Nephron (organoid): ENCODE measurements around the gene JPT2.

Experiments used
- H3K27ac Mint-ChIP-seq, 3 experiments: 2 replicates each; pipeline ENCODE4 v1.8.0; 2020; ENCODE audit warnings: mixed read lengths in 3 of 3, mild to moderate bottlenecking in 2 of 3, moderate library complexity in 1 of 3
- H3K27me3 Mint-ChIP-seq: 2 replicates; pipeline ENCODE4 v1.8.0; 2021; ENCODE audit warnings: low read depth, mild to moderate bottlenecking, moderate library complexity, mixed read lengths
- H3K36me3 Mint-ChIP-seq: 2 replicates; pipeline ENCODE4 v1.8.0; 2020; ENCODE audit warnings: low read depth, mixed read lengths
- H3K4me1 Mint-ChIP-seq: 2 replicates; pipeline ENCODE4 v1.8.0; 2020; ENCODE audit warnings: mixed read lengths
- H3K4me3 Mint-ChIP-seq, 3 experiments: 2 replicates each; pipeline ENCODE4 v1.8.0; 2020; ENCODE audit warnings: mild to moderate bottlenecking in 3 of 3, mixed read lengths in 3 of 3, moderate library complexity in 2 of 3
- H3K9me3 Mint-ChIP-seq: 2 replicates; pipeline ENCODE4 v1.8.0; 2020; ENCODE audit warnings: mixed read lengths
- TF ChIP-seq, protein P1 (sequence below), 3 experiments: fragments of 200-600 bp; sonication (generic); IDR thresholded peaks; one replicate each; pipeline ENCODE4 v1.5.0; 2021; ENCODE audit warnings: antibody characterized with exemption in 3 of 3; ENCODE audit not compliant: unreplicated experiment in 3 of 3

JPT2 gene

GRCh38 chr16:1657841-1658240 lies 20.2 kb upstream of the JPT2 start:
- H3K27ac Mint-ChIP-seq: no peak overlapping the region
- no peaks in the 10 kb centered on the region for H3K9me3 Mint-ChIP-seq
- TF ChIP-seq, protein P1, sequence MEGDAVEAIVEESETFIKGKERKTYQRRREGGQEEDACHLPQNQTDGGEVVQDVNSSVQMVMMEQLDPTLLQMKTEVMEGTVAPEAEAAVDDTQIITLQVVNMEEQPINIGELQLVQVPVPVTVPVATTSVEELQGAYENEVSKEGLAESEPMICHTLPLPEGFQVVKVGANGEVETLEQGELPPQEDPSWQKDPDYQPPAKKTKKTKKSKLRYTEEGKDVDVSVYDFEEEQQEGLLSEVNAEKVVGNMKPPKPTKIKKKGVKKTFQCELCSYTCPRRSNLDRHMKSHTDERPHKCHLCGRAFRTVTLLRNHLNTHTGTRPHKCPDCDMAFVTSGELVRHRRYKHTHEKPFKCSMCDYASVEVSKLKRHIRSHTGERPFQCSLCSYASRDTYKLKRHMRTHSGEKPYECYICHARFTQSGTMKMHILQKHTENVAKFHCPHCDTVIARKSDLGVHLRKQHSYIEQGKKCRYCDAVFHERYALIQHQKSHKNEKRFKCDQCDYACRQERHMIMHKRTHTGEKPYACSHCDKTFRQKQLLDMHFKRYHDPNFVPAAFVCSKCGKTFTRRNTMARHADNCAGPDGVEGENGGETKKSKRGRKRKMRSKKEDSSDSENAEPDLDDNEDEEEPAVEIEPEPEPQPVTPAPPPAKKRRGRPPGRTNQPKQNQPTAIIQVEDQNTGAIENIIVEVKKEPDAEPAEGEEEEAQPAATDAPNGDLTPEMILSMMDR (IDR thresholded peaks at IDR 0.05; ENCODE audit: unreplicated experiment in 3 of 3): no peak
- H3K4me3 Mint-ChIP-seq: no peak overlapping the region
- H3K4me1 Mint-ChIP-seq: no peaks in the 10 kb centered on the region
- peaks cover 46% of the 10 kb centered on the region for H3K36me3 Mint-ChIP-seq
- H3K27me3 Mint-ChIP-seq: no peaks in the 10 kb centered on the region

DNA sequence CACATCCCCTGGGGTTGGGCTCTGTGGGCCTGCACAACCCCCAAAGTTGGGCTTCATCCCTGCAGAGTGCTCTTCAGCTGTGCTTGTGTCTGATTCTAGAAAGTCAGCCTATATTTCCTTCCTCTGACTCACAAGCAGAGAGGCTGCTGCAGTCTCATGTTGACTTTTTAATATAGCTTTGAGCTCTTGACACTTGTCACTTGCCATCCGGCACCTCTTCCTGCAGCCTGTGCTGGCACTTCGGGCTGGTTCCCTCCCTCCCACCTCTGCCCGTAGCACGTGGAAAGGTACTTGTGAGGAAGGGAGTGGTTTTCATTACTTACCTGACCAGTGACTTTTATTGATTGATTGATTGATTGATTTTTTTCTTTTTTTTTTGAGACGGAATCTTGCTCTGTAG lies 19.0 kb upstream of the JPT2 start:
- H3K4me1 Mint-ChIP-seq: no peaks in the 10 kb centered on the region
- no peaks in the 10 kb centered on the region for H3K27me3 Mint-ChIP-seq
- no peak overlapping the region for H3K4me3 Mint-ChIP-seq
- no peaks in the 10 kb centered on the region for H3K9me3 Mint-ChIP-seq
- TF ChIP-seq, protein P1 (IDR thresholded peaks at IDR 0.05; ENCODE audit: unreplicated experiment in 3 of 3): no peak
- no peak overlapping the region for H3K27ac Mint-ChIP-seq
- H3K36me3 Mint-ChIP-seq: peaks cover 53% of the 10 kb centered on the region

- Mint-ChIP-seq H3K36me3 (peaks cover 45% of the 10 kb centered on the region), H3K27me3 (no peaks in the 10 kb centered on the region), H3K4me3 (no peak overlapping the region), H3K4me1 (no peaks in the 10 kb centered on the region), H3K9me3 (no peaks in the 10 kb centered on the region), H3K27ac (no peak overlapping the region)
- TF ChIP-seq, protein P1 (IDR thresholded peaks at IDR 0.05; ENCODE audit: unreplicated experiment in 3 of 3): no peak
Observed at GRCh38 chr16:1661826-1662225, 16.3 kb upstream of the JPT2 start.

GRCh38 chr16:1662543-1662942 lies 15.5 kb upstream of the JPT2 start:
- no peaks in the 10 kb centered on the region for H3K4me1 Mint-ChIP-seq
- TF ChIP-seq, protein P1 (IDR thresholded peaks at IDR 0.05; ENCODE audit: unreplicated experiment in 3 of 3): no peak
- H3K27ac Mint-ChIP-seq: no peak overlapping the region
- H3K4me3 Mint-ChIP-seq: no peak overlapping the region
- peaks cover 47% of the 10 kb centered on the region for H3K36me3 Mint-ChIP-seq
- no peaks in the 10 kb centered on the region for H3K27me3 Mint-ChIP-seq
- no peaks in the 10 kb centered on the region for H3K9me3 Mint-ChIP-seq

DNA sequence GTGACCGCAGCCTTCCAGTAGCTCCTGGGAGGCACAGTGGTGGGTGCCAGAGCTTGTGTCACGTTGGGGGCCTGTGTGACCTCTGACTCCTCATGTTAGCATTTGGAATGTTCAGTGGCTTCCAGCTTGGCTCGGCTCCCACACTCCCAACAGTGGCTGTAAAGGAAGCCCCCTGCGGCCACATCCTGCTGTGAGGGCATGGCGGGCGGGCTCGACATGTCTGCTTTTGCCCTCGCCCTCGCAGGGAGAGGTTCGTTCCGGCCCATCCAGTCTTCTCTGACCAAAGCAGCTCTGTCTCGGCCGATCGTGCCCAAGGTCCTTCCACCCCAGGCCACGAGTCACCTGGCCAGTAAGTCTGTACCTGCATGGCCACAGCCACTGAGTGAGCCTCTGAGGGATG lies 12.2 kb upstream of the JPT2 start:
- H3K36me3 Mint-ChIP-seq: peaks cover 53% of the 10 kb centered on the region

GRCh38 chr16:1666316-1666715 lies 11.8 kb upstream of the JPT2 start:
- no peak overlapping the region for H3K4me3 Mint-ChIP-seq
- no peaks in the 10 kb centered on the region for H3K27me3 Mint-ChIP-seq
- TF ChIP-seq, protein P1 (IDR thresholded peaks at IDR 0.05; ENCODE audit: unreplicated experiment in 3 of 3): no peak
- H3K9me3 Mint-ChIP-seq: no peaks in the 10 kb centered on the region
- no peak overlapping the region for H3K27ac Mint-ChIP-seq
- no peaks in the 10 kb centered on the region for H3K4me1 Mint-ChIP-seq
- H3K36me3 Mint-ChIP-seq: peaks cover 58% of the 10 kb centered on the region

More for the DNA sequence above, 12.2 kb upstream of the JPT2 start:
- Mint-ChIP-seq H3K27me3 (no peaks in the 10 kb centered on the region), H3K27ac (no peak overlapping the region), H3K4me1 (no peaks in the 10 kb centered on the region), H3K9me3 (no peaks in the 10 kb centered on the region), H3K4me3 (no peak overlapping the region)
- TF ChIP-seq, protein P1 (IDR thresholded peaks at IDR 0.05; ENCODE audit: unreplicated experiment in 3 of 3): no peak
